Neuronal stem cell (in vitro differentiated cells): ENCODE results near the gene PADI4.

Experiments used
- DNase-seq: peaks from one replicate; pipeline ENCODE4 v3.0.0-alpha.2; 2013; ENCODE audit warnings: low spot score
- H2AFZ ChIP-seq: one replicate; pipeline ENCODE4 v1.6.1; 2013; ENCODE audit warnings: mild to moderate bottlenecking, low read length, inconsistent platforms
- H2AK5ac ChIP-seq: 2 replicates; pipeline ENCODE4 v1.6.1; 2013; ENCODE audit warnings: low read depth, mild to moderate bottlenecking, inconsistent platforms, low read length, moderate library complexity, mixed read lengths
- H2BK120ac ChIP-seq: 2 replicates; pipeline ENCODE4 v1.6.1; 2013; ENCODE audit warnings: low read depth, mild to moderate bottlenecking, inconsistent platforms, low read length, moderate library complexity, mixed read lengths
- H2BK12ac ChIP-seq: one replicate; pipeline ENCODE4 v1.6.1; 2013; ENCODE audit warnings: low read length, inconsistent platforms
- H2BK15ac ChIP-seq: 2 replicates; pipeline ENCODE4 v1.6.1; 2013; ENCODE audit warnings: mild to moderate bottlenecking, low read length, inconsistent platforms, mixed read lengths
- H2BK5ac ChIP-seq: one replicate; pipeline ENCODE4 v1.6.1; 2013; ENCODE audit warnings: inconsistent platforms, mild to moderate bottlenecking, low read length, moderate library complexity
- H3K14ac ChIP-seq: one replicate; pipeline ENCODE4 v1.6.1; 2013; ENCODE audit warnings: low read length, inconsistent platforms
- H3K18ac ChIP-seq: 2 replicates; pipeline ENCODE4 v1.6.1; 2013; ENCODE audit warnings: low read length, inconsistent platforms
- H3K23ac ChIP-seq: 2 replicates; pipeline ENCODE4 v1.6.1; 2013; ENCODE audit warnings: low read depth, mild to moderate bottlenecking, mixed read lengths, low read length, inconsistent platforms; ENCODE audit not compliant: poor library complexity
- H3K27ac ChIP-seq: replicated peaks from 3 replicates; pipeline ENCODE4 v1.5.1; 2013; ENCODE audit warnings: low read length, inconsistent platforms
- H3K27me3 ChIP-seq, 3 experiments: 2 replicates each; pipeline ENCODE4 v1.6.1; 2013; ENCODE audit warnings: low read length in 3 of 3, mild to moderate bottlenecking in 2 of 3, inconsistent platforms in 1 of 3, low read depth in 1 of 3, mixed read lengths in 1 of 3, moderate library complexity in 1 of 3; ENCODE audit not compliant: control insufficient read depth in 3 of 3, insufficient read depth in 3 of 3
- H3K36me3 ChIP-seq, 2 donors: replicated peaks in 1 of 2; 2 replicates each; pipeline ENCODE4 v1.6.1; 2013; ENCODE audit warnings: low read length in 2 of 2; ENCODE audit not compliant: control insufficient read depth in 2 of 2, insufficient read depth in 2 of 2
- H3K4ac ChIP-seq: 2 replicates; pipeline ENCODE4 v1.6.1; 2013; ENCODE audit warnings: inconsistent platforms, mild to moderate bottlenecking, low read length, moderate library complexity
- H3K4me1 ChIP-seq, 2 donors: 1 replicate in 1 of 2; 2 replicates in 1 of 2; pipeline ENCODE4 v1.6.1; 2013; ENCODE audit warnings: low read length in 2 of 2, low read depth in 1 of 2; ENCODE audit not compliant: control insufficient read depth in 2 of 2, insufficient read depth in 1 of 2
- H3K4me2 ChIP-seq: one replicate; pipeline ENCODE4 v1.6.1; 2013; ENCODE audit warnings: mild to moderate bottlenecking, low read length, inconsistent platforms; ENCODE audit not compliant: insufficient read depth, poor library complexity, severe bottlenecking
- H3K4me3 ChIP-seq, 2 donors: 2 replicates each; pipeline ENCODE4 v1.5.1; 2013; ENCODE audit warnings: low read length in 2 of 2, mild to moderate bottlenecking in 2 of 2, inconsistent platforms in 1 of 2, moderate library complexity in 1 of 2
- H3K79me1 ChIP-seq: one replicate; pipeline ENCODE4 v1.6.1; 2013; ENCODE audit warnings: low read depth, mild to moderate bottlenecking, inconsistent platforms, low read length, moderate library complexity
- H3K9ac ChIP-seq: one replicate; pipeline ENCODE4 v1.6.1; 2013; ENCODE audit warnings: mild to moderate bottlenecking, low read depth, low read length, inconsistent platforms; ENCODE audit not compliant: poor library complexity
- H3K9me3 ChIP-seq, 2 donors: replicated peaks in 1 of 2; 2 replicates each; pipeline versions ENCODE3 to v1.6.1; 2013; ENCODE audit warnings: low read length in 2 of 2, mild to moderate bottlenecking in 2 of 2, inconsistent platforms in 1 of 2, low read depth in 1 of 2, mixed read lengths in 1 of 2, moderate library complexity in 1 of 2; ENCODE audit not compliant: control insufficient read depth in 2 of 2, insufficient read depth in 1 of 2
- H4K8ac ChIP-seq: one replicate; pipeline ENCODE4 v1.6.1; 2013; ENCODE audit warnings: low read depth, mild to moderate bottlenecking, inconsistent platforms, low read length, moderate library complexity
- H4K91ac ChIP-seq: one replicate; pipeline ENCODE4 v1.6.1; 2013; ENCODE audit warnings: low read length, low read depth, mild to moderate bottlenecking, inconsistent platforms; ENCODE audit not compliant: poor library complexity
- WGBS, 2 donors: extraction: QIAGEN DNeasy Blood & Tissue Kit; methylation state at CpG; one replicate each; pipeline ENCODE4 v1.1.7; 2013; ENCODE audit warnings: missing lambda C conversion rate in 2 of 2, mixed read lengths in 1 of 2; ENCODE audit not compliant: insufficient read length in 2 of 2, insufficient replicate concordance in 1 of 2; ENCODE audit errors: extremely low coverage in 2 of 2; 5-methylcytosine and 5-hydroxymethylcytosine counted together

The PADI4 gene

DNA sequence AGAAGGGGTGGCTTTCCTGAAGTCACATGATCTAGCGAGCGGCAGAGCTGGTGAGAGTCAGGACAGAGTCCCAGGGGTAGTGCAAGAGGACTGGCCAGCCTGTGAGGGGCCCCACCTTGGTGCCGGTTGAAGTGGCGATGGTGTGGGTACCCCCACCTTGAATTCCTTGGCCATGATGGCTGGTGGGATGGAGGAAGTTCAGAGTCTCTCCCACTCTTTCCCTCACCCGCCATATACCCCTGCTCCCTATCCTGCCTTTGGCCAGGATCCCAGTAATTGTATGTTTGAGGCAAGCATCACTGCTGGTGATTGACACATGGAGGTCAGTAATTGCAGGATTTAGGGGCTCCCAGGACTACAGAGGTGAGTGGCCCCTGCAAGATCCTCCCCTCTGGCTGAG is 47.3 kb upstream of the PADI4 start:
- Histone ChIP-seq H3K4me1 (no peaks in the 10 kb centered on the region), H3K23ac (no peak overlapping the region), H2BK15ac (no peak overlapping the region), H3K9ac (no peak overlapping the region), H3K4me3 (no peak overlapping the region), H3K9me3 (no peaks in the 10 kb centered on the region), H3K4me2 (no peak overlapping the region), H3K18ac (no peak overlapping the region), H3K14ac (no peak overlapping the region), H3K4ac (no peak overlapping the region), H3K79me1 (no peaks in the 10 kb centered on the region), H4K8ac (no peak overlapping the region), H2AFZ (no peak overlapping the region), H2BK12ac (no peak overlapping the region), H2AK5ac (peak overlapping the region; percentile 30), H3K27me3 (peaks cover 0 to 4% (median 0%) of the 10 kb centered on the region in 3 experiments), H2BK120ac (no peak overlapping the region), H3K36me3 (no peaks in the 10 kb centered on the region), H3K27ac (no peak overlapping the region), H2BK5ac (no peak overlapping the region), H4K91ac (no peak overlapping the region)
- DNase-seq: no peak
- WGBS, 2 donors: no CpG with 5 or more reads among the region's 5 CpGs

- H3K9me3 ChIP-seq: no peaks in the 10 kb centered on the region
- no peak overlapping the region for H2AFZ ChIP-seq
- H2BK12ac ChIP-seq: no peak overlapping the region
Measured at GRCh38 chr1:17263936-17264335, 44.1 kb upstream of the PADI4 start.

GRCh38 chr1:17264470-17264869 is 43.5 kb upstream of the PADI4 start:
- no peak for DNase-seq
- Histone ChIP-seq H2AFZ (no peak overlapping the region), H4K91ac (no peak overlapping the region), H3K18ac (no peak overlapping the region), H3K27ac (no peak overlapping the region), H2BK12ac (no peak overlapping the region), H2AK5ac (no peak overlapping the region), H3K9me3 (no peaks in the 10 kb centered on the region), H3K14ac (no peak overlapping the region), H3K4ac (no peak overlapping the region), H2BK5ac (no peak overlapping the region), H3K23ac (no peak overlapping the region), H2BK15ac (no peak overlapping the region), H3K27me3 (peaks cover 0 to 4% (median 0%) of the 10 kb centered on the region in 3 experiments), H3K4me2 (no peak overlapping the region), H2BK120ac (no peak overlapping the region), H3K36me3 (no peaks in the 10 kb centered on the region), H3K4me3 (no peak overlapping the region), H3K9ac (no peak overlapping the region), H4K8ac (no peak overlapping the region), H3K4me1 (no peaks in the 10 kb centered on the region), H3K79me1 (no peaks in the 10 kb centered on the region)
- WGBS, 2 donors: no CpG with 5 or more reads among the region's 5 CpGs

More at GRCh38 chr1:17263936-17264335, 44.1 kb upstream of the PADI4 start:
- Histone ChIP-seq H3K27me3 (peaks cover 0 to 4% (median 0%) of the 10 kb centered on the region in 3 experiments), H3K18ac (no peak overlapping the region), H3K14ac (no peak overlapping the region), H3K9ac (no peak overlapping the region), H2AK5ac (no peak overlapping the region), H3K79me1 (no peaks in the 10 kb centered on the region), H3K4me1 (no peaks in the 10 kb centered on the region), H2BK120ac (no peak overlapping the region), H2BK15ac (no peak overlapping the region), H3K27ac (no peak overlapping the region), H2BK5ac (no peak overlapping the region), H3K4me2 (no peak overlapping the region), H3K4ac (no peak overlapping the region), H3K4me3 (no peak overlapping the region), H3K23ac (no peak overlapping the region), H4K8ac (no peak overlapping the region), H3K36me3 (no peaks in the 10 kb centered on the region), H4K91ac (no peak overlapping the region)
- DNase-seq: no peak

GRCh38 chr1:17265162-17265561 is 42.8 kb upstream of the PADI4 start:
- no peaks in the 10 kb centered on the region for H3K4me1 ChIP-seq
- no peak overlapping the region for H2AFZ ChIP-seq
- no CpG with 5 or more reads among the region's 2 CpGs for WGBS, 2 donors
- no peak overlapping the region for H3K4me3 ChIP-seq
- peaks cover 0 to under 1% (median 0%) of the 10 kb centered on the region in 3 experiments for H3K27me3 ChIP-seq
- no peak overlapping the region for H3K18ac ChIP-seq
- H4K91ac ChIP-seq: no peak overlapping the region
- H4K8ac ChIP-seq: no peak overlapping the region
- H3K36me3 ChIP-seq: no peaks in the 10 kb centered on the region
- H3K79me1 ChIP-seq: no peaks in the 10 kb centered on the region
- no peaks in the 10 kb centered on the region for H3K9me3 ChIP-seq
- no peak overlapping the region for H2BK12ac ChIP-seq
- no peak overlapping the region for H3K23ac ChIP-seq
- H3K4me2 ChIP-seq: no peak overlapping the region
- no peak overlapping the region for H3K9ac ChIP-seq
- no peak overlapping the region for H2BK15ac ChIP-seq
- H3K14ac ChIP-seq: no peak overlapping the region
- H3K27ac ChIP-seq: no peak overlapping the region
- no peak overlapping the region for H2AK5ac ChIP-seq
- no peak overlapping the region for H3K4ac ChIP-seq
- H2BK5ac ChIP-seq: no peak overlapping the region
- DNase-seq: no peak
- H2BK120ac ChIP-seq: no peak overlapping the region
